HL-60 (cell line): ENCODE measurements around the gene MAX.
"Not testable (repeated sequence)": the region's sequence is repeated elsewhere in the genome, so short reads cannot be mapped to it uniquely, and the experiment has no call there.

Source experiments
- CTCF ChIP-seq: IDR thresholded peaks from one replicate; pipeline ENCODE4 v1.5.1; 2011; ENCODE audit warnings: low read length, control low read depth, inconsistent platforms; ENCODE audit not compliant: insufficient read depth
- GABPA ChIP-seq: IDR thresholded peaks from 2 replicates; pipeline ENCODE4 v1.6.1; 2012; ENCODE audit warnings: low read depth

- TF ChIP-seq CTCF, GABPA: not testable (repeated sequence)
Observed at GRCh38 chr14:65086686-65087085, 15.6 kb downstream of the MAX start.
